HS-27A (cell line): ENCODE measurements around the gene NAALADL2.
"Not testable (repeated sequence)": the region's sequence is repeated elsewhere in the genome, so short reads cannot be mapped to it uniquely, and the experiment has no call there.

ENCODE experiments used
- DNase-seq: peaks from one replicate; pipeline ENCODE4 v3.0.0-alpha.2; 2012; ENCODE audit warnings: low read depth, missing footprints

The NAALADL2 gene

DNA sequence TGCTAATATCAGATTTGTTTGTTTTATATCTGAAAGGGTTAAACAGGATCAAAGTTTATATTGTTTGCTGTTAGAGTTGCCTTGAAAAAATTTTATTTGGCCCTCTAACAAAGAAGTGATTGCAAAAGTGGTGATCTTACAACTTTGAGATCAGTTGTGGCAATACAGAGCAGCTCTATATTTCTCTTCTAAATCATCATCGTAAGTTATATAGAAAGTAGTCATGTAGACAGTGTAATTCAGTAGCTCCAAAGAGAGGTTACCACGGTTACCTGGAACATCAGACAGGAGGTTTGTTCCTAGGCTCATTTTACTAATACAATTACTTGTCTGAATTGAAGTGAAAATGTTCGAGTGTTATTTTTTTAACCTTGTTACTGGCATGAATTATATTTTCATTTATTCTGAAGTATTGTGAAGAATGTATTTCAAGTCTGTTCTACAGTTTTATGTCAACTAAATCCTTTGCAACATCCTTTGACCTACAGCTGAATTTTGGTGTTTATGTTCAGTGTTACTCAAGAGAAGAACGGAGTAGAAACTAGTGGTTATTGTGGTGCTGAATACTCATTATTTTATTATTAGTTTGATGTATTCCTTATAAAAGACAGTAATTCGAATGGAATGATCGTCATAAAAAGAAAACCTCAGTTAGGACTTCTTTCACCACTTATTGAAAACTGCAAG, 214.2 kb downstream of the NAALADL2 start:
- no peak for DNase-seq

DNA sequence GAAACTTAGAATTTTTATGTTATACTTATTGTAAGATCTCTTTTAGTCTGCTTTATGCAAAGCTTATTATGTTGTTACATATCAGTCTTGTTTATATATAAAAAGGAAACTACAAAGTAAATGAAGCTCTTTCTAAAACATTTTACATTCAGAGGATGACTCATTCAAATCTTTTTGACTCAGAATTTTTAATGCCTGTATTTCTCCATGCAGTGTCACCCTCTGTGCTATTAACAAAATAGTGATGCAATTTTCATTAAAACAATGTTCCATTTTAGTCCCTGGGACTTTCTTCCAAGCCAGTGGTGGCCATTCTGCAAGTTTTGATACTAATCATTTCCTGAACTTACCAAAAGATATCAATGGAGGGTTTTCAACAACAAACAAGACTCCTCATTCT, 216.1 kb downstream of the NAALADL2 start:
- DNase-seq = no peak

DNA sequence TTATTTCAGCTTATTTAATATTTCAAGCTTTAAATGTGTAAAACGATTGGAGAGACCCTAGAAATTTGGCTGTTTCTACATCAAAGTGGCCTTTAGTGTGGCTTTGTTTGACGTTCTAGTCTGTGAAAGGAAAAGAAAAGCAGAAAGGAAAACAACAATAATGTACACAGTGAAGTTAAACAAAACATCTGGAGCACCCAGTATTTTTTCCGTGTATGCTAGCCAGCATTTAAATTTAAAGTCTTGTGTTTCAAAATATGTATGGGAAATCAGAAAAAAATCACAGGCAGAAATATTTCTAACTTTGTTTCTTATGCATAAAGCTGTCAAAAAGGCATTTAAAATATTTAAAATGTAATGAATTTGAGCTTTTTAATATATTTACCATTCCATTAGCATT, 218.1 kb downstream of the NAALADL2 start:
- no peak for DNase-seq

DNA sequence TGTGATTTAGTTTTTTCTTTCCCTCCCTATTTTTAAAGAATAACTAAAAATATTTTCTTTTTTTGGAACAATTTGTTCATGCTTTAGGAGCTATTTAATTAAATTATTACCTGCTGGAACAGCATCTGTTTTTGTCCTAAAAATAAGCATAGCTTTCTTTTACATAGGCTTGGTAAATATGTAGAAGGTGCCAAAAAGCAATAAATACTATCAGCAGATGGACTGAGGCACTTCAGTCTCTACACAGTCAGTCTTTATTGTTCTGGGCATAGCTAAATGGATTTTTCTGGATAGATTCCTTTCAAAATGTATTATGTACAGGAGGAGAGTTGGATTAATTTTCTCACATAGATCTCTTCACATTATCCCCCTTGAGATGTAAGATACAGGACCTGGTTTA, 223.5 kb downstream of the NAALADL2 start:
- no peak for DNase-seq

DNA sequence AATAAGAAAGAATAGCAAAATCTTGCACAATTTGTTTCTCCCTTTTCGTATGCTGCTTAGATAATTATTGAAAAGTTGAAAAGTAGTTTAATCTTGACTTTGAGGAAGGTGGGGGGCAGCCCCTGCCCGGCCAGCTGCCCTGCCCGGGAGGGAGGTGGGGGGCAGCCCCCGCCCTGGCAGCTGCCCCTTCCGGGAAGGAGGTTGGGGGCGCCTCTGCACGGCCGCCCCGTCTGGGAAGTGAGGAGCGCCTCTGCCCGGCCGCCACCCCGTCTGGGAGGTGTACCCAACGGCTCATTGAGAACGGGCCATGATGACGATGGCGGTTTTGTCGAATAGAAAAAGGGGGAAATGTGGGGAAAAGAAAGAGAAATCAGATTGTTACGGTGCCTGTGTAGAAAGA, 228.0 kb downstream of the NAALADL2 start:
- DNase-seq = not testable (repeated sequence)

DNA sequence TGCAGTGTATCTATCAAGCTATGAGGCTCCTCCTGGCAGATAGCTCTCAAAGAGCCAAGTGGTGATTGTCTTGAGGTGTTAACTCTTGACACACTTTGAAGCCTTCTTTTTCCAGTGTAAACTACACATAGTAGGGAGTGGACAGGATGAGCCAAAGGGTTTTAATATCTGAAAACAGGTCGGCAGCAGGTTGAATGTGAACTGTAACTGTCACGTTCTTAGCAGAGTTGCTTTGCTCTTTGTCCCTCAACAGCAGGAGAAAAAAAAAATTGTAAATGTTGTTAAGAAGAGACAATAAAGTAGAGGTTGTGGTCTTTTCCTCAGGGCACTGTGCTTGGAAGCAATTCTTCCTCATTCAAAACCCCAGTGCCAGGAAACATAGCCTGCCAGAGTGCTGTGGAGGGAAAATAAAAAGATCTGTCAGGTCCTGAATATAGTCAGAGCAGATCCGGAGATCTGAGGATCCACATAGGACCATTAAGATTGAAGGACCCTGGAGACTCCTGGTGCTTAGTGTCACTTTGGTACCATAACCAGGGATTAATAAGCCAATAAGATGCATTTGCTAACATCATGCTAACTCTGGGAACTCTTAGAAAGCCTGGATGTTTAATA, 229.7 kb downstream of the NAALADL2 start:
- no peak for DNase-seq

DNA sequence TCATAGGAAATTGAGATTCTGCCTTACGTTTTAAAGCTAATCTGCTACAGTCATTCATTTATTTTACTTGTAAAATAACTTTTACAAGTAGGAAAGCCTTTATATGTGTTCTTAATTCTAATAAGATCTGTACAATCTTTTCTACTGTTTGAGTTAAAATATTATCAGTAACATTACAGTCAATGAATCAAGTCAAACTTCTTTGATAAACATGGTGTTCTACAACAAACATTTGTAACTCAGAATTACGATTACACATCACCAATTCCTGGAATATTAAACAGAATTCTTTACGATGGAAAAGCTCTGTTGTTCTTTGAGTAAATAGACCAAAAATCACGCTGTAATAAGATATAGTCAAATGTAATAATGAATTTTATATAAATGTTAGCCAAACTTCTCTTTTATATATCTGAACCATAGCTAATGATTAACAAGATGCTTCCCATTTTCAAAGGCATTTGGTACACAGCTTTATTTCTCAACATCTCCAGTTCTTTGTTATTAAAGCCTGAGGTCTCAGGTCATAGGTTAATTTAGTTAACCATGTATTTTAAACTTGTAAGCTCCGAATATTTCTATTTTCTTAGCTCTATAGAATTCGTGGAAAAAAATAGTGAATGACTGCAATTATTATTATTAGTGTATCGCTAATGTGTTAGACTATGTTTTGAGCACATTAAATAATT, 232.4 kb downstream of the NAALADL2 start:
- DNase-seq = no peak

DNA sequence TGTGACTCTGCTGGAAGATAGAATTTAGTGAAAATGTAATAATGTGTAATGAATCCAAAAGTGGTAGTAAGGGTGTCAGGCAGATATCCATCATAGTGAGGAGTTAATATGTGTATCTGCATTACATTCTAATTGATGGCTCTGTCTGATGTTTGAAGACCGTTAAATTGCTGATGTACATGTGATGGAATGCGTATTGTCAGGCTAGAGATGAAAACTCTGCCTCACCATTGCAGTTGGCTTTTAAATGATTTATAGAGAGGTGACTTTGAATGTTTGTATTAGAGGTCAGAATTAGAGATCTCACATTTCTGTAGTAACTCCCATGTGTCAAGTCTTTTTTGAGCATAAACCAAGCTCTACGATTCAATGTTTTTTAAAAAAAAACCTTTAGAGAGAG, 234.6 kb downstream of the NAALADL2 start:
- no peak for DNase-seq

DNA sequence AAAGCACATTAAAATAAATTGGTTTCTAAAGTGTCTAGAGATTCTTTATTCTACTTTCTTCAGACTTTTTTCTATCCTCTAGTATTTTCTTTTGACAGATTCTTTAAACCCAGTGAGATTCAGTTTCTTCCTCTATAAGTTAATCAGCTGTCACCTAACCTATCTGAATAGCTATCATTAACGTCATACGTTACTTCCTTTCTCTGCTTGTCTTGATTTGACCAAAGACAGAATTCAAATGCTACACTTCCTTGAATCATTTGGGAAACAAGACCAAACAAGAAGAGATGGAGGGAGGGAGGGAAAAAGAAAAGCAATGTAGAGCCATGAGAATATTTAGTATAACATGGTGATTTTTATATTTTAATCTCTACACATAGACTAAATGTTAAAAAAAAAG, 235.2 kb downstream of the NAALADL2 start:
- no peak for DNase-seq

DNA sequence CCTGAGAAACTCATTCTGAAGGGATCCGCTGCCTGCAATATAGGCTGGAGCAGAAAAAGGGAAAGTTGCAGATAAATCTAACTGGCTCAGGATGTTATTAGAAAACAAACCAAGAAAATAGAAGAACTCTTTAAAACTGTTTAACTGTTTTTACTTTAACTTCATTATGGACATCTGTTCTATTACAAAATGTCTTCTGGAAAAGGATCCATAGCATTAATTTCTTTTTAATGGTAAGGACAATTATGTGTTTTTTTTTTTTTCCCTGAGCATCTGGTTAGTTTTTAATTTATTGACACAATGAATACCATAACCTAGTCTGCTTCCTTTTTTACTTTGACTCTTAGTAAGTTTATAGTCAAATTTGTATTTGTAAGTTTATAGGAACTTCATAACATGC, 239.5 kb downstream of the NAALADL2 start:
- DNase-seq = no peak

DNA sequence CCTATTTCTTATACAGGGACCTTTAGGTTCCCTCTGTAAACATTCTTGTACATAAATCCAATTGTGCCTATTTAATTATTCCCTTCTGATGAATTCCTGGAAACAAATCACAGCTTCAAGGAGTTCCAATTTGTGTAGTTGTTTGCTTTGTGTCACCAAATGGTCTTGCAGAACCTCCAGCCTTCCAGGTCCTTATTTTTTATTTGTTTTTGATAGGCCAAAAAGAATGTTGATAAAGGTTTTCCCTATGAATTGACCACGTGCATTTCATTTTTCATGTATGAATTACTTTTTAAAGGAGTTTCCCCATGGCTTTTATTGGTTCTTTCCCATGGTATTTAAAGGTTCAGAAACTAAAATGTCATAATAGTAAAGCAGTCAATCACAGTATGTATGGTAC, 243.0 kb downstream of the NAALADL2 start:
- DNase-seq = no peak

DNA sequence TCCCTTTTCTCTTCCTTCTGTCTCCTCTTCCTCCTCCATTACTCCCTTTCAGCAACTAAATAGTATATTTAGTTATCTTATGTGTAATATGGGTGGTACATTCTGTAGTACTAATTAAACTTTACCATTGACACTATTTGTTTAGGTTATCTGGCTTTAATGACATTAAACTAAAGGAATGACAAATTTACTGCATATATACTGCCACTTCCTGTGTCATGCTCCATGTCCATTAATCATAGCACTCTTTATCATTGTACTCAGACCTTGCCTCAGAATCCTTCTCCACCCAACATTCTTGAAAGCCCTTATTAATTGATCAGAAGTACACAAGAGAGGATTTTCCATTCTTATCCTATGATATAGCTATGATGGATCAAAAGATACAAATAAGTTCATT, 244.2 kb downstream of the NAALADL2 start:
- DNase-seq = no peak

DNA sequence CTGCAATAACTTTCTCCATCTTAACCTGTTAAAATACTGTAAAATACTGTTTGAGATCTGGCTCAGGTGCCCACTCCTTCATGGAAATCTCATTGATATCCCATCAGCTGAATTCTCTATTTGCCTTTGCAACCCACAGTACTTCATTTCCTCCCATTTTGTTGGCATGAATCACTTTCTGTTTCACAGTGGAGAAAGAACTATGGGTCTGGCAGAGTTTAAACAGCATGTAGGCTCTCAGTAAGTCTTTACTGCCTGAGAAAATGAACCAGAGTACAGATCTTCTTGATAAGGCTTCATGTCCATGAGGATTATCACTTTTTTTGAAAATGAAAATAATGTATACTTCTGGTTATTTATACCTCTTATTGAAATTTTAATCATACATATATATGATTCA, 245.9 kb downstream of the NAALADL2 start:
- DNase-seq = no peak

DNA sequence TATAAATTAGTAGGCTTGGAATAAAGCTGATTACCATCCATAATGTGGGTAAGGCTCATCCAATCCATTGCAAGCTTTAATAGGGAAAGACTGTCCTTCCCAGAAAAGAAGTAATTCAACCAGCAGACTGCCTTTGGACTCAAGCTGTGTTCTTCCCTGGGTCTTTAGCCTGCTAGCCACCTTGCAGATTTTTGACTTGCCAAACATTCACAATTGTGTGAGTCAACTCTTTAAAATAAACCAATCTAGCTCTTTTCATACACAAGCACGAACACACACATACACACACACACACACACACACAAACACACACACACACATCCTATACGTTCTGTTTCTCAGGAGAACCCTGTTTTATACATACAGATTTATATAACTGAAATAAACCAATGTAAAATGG, 248.1 kb downstream of the NAALADL2 start:
- no peak for DNase-seq

DNA sequence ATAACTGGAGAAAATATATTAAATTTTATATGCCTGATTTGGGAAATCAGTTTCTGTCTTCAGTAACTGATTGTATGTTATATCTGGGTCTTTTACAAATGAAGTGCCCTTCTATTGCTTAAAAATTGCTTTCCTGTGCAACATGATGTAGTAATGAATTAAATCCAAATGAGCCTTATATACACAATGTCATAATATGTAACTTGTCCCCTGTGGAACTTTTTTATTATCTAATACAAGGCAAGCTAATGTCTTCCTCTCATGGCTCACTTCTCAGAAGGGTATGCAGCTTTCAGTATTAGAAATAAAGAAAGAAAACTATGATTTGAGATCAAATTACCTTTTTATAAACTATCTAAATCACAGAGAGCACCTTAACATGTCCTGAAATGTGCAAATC, 248.9 kb downstream of the NAALADL2 start:
- no peak for DNase-seq

DNA sequence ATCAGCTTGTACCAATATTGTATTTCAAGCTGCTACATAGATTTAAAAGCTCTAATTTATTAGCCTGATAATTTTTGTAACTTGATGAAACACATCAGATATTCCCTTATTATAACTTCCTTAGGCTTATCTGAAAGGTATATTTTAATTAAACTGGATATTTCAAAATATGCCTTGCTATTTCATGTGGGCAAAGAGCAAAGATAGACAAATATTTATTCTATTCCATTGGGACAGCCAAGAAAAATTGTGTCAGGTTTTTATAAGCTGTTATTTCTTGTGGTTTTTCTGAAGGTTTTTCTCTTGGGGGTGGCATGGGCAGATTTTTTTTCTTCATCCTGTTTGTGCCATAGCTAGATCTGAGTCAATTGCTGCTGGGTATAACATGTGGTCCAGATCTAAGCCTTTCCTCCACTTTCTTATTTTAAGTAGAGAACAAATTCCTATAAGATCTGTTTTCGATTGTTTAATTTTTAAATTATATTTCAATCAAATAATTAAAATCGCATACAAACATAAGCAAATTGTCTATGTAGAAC, 249.5 kb downstream of the NAALADL2 start:
- DNase-seq = no peak

DNA sequence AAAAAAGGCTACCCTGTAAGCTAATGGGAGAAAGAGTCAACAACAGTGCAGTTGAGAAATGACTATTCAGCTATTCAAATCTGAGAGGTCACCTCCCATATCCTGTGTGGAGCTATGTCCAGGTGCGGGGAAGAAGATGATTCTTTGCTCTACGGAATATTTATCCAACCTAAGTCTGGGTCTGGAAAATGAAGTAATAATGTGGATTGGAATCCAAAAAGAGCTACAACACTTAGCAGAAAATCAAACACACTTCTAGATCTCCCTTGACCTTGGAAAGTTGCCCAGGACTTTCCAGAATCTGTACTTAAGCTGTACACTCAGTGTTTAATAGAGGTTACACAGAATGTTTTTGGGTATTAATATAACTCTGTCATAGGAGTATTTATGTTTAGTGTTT, 251.9 kb downstream of the NAALADL2 start:
- DNase-seq = no peak

DNA sequence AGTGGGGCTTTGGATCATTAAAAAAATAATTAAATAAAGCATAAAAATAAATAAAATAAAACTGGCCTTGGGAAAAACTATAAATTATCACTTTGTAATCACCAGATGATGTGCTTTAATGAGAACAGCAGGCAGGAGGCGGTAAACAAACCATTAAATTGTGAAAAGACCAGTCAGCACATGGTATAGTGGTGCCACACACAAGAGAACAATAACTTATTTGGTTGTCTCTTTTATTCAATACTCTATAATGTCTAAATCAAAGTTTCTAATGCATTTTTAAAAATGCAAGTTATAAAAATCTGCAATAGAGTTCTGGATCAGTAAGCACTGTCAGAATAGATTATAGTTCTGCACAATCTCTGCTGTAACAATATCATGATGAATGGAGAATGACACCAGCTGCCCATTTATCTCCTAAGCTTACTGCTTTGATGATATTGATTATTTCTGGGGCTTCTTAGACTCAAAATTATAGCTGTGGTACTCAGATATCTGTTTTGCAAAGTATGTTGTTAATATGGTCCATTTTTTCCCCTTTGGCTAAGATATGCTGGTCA, 259.3 kb downstream of the NAALADL2 start:
- no peak for DNase-seq

DNA sequence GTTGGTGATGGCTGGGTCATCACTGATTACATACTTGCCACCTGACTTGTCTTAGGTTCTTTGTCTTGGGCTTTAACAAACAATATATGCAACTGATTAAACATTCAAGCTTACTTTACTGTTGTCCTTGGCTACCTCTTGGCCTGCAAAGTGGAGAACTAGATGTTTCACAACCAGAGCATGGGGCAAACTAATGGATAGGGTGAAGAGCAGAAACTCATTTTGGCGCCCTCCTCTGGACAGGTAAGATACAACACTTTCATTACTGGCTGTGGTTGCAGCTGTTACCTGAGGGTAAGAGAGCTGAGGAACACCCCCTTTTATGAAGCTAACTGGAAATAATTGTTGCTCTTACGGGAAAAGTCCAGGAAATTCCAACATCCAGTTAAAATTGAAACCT, 262.1 kb downstream of the NAALADL2 start:
- DNase-seq = no peak

DNA sequence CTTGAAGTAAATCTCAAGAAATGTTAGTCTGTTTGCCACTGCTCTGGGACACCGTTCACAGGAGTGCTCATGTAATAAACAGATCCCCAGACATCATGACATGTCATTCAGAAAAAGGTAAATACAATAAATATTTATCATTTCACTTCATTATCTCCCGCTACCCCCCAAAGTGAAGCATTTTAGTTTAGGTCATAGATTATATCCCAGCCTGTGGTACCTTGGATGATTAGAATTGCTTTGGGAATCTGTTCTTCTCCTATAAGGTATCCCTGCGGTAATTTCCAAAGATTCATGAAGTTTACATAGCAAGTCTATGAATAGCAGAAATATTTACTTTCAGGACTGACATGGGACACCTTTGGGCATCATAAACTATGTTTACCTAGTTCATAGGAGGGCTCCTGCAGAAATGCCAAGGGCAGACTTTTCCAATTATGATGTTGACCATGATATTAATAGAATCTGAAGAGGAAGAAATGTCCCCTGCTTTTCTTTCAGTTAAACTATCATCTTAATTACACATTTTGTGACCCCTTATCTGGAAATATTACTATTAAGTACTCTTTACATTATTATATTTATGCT, 268.0 kb downstream of the NAALADL2 start:
- no peak for DNase-seq

DNA sequence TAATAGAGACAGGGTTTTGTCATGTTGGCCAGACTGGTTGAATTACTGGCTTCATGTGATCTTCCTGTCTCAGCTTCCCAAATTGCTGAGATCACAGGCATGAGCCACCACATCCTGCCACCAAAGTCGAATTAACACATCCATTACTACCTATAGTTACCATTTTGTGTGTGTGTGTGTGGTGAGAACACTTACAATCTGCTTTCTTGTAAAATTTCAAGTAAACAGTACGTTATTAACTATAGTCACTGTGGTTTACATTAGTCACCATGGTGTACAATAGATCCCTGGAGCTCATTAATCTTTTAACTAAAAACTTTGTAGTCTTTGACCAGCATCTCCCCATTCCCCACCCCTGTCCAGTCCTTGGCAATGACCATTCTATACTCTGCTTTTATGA, 270.0 kb downstream of the NAALADL2 start:
- DNase-seq = no peak

DNA sequence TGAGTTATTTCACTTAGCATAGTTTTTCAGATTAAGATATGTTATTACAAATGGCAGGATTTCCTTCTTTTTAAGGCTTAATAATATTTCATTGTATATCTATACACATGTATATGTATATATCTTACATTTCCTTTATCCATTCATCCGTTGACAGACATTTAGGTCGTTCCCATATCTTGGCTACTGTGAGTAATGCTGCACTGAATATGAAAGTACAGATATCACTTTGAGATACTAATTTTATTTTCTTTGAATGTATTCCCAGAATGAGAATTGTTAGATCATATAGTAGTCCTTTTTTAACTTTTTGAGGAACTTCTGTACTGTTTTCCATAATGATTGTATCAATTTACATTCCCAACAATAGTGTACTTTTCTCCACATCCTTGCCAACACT, 270.4 kb downstream of the NAALADL2 start:
- DNase-seq = no peak

DNA sequence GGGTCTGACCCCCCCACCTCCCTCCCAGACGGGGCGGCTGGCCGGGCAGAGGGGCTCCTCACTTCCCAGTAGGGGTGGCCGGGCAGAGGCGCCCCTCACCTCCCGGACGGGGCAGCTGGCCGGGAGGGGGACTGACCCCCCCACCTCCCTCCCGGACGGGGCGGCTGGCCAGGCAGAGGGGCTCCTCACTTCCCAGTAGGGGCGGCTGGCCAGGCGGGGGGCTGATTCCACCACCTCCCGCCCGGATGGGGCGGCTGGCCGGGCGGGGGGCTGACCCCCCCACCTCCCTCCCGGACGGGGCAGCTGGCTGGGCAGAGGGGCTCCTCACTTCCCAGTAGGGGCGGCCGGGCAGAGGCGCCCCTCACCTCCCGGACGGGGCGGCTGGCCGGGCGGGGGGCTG, 272.7 kb downstream of the NAALADL2 start:
- DNase-seq = not testable (repeated sequence)
